HUES48 (cell line): ENCODE results near the gene SERPINA5.

Experiments
- H3K27ac ChIP-seq: one replicate; pipeline ENCODE4 v1.7.0; 2013; ENCODE audit warnings: low read depth, low read length, inconsistent platforms
- H3K27me3 ChIP-seq: 2 replicates; pipeline ENCODE4 v1.6.1; 2013; ENCODE audit warnings: mild to moderate bottlenecking, low read length; ENCODE audit not compliant: control insufficient read depth, insufficient read depth
- H3K36me3 ChIP-seq: 2 replicates; pipeline ENCODE4 v1.6.1; 2013; ENCODE audit warnings: low read length; ENCODE audit not compliant: control insufficient read depth, insufficient read depth
- H3K4me1 ChIP-seq: 2 replicates; pipeline ENCODE4 v1.6.1; 2013; ENCODE audit warnings: mild to moderate bottlenecking, low read length; ENCODE audit not compliant: control insufficient read depth, insufficient read depth
- H3K4me3 ChIP-seq: 2 replicates; pipeline ENCODE4 v1.5.1; 2013; ENCODE audit warnings: mild to moderate bottlenecking, low read depth, low read length
- H3K9ac ChIP-seq: 2 replicates; pipeline ENCODE4 v1.6.1; 2013; ENCODE audit warnings: mild to moderate bottlenecking, low read depth, low read length, moderate library complexity
- H3K9me3 ChIP-seq: 2 replicates; pipeline ENCODE4 v1.6.1; 2013; ENCODE audit warnings: low read length; ENCODE audit not compliant: control insufficient read depth, insufficient read depth

Gene SERPINA5

GRCh38 chr14:94593749-94594431 lies 12.7 kb downstream of the SERPINA5 start:
- Histone ChIP-seq H3K9ac (no peak overlapping the region), H3K4me3 (no peak overlapping the region), H3K4me1 (peaks cover 4% of the 10 kb centered on the region), H3K9me3 (0 out of 2 replicates have a peak, but pooled peaks cover 5% of the 10 kb centered on the region), H3K36me3 (no peaks in the 10 kb centered on the region), H3K27me3 (no peaks in the 10 kb centered on the region), H3K27ac (no peak overlapping the region)

- Histone ChIP-seq H3K27me3 (no peaks in the 10 kb centered on the region), H3K4me3 (no peak overlapping the region), H3K9ac (no peak overlapping the region), H3K27ac (no peak overlapping the region), H3K4me1 (peaks cover 8% of the 10 kb centered on the region), H3K36me3 (no peaks in the 10 kb centered on the region), H3K9me3 (0 out of 2 replicates have a peak, but pooled peaks cover 5% of the 10 kb centered on the region)
Observed at GRCh38 chr14:94594441-94594840, 13.2 kb downstream of the SERPINA5 start.

- Histone ChIP-seq H3K36me3 (no peaks in the 10 kb centered on the region), H3K27ac (no peak overlapping the region), H3K9me3 (0 out of 2 replicates have a peak, but pooled peaks cover under 1% of the 10 kb centered on the region), H3K4me1 (peaks cover 8% of the 10 kb centered on the region), H3K27me3 (no peaks in the 10 kb centered on the region), H3K4me3 (no peak overlapping the region), H3K9ac (no peak overlapping the region)
Observed at GRCh38 chr14:94595912-94596311, 14.7 kb downstream of the SERPINA5 start.

- no peak overlapping the region for H3K4me3 ChIP-seq
- no peaks in the 10 kb centered on the region for H3K36me3 ChIP-seq
- H3K9me3 ChIP-seq, result no peaks in the 10 kb centered on the region
- peaks cover 8% of the 10 kb centered on the region for H3K4me1 ChIP-seq
- H3K9ac ChIP-seq, result no peak overlapping the region
- H3K27ac ChIP-seq, result no peak overlapping the region
- H3K27me3 ChIP-seq, result no peaks in the 10 kb centered on the region
Observed at GRCh38 chr14:94596361-94596760, 15.1 kb downstream of the SERPINA5 start.

GRCh38 chr14:94597788-94598187 lies 16.6 kb downstream of the SERPINA5 start:
- no peak overlapping the region for H3K27ac ChIP-seq
- no peaks in the 10 kb centered on the region for H3K36me3 ChIP-seq
- peaks cover 8% of the 10 kb centered on the region for H3K4me1 ChIP-seq
- no peak overlapping the region for H3K4me3 ChIP-seq
- no peak overlapping the region for H3K9ac ChIP-seq
- H3K9me3 ChIP-seq, result no peaks in the 10 kb centered on the region
- no peaks in the 10 kb centered on the region for H3K27me3 ChIP-seq

GRCh38 chr14:94598506-94598815 lies 17.2 kb downstream of the SERPINA5 start:
- H3K27me3 ChIP-seq, result no peaks in the 10 kb centered on the region
- H3K36me3 ChIP-seq, result no peaks in the 10 kb centered on the region
- H3K4me3 ChIP-seq, result no peak overlapping the region
- no peaks in the 10 kb centered on the region for H3K9me3 ChIP-seq
- peak overlapping the region; percentile 63 for H3K27ac ChIP-seq
- no peak overlapping the region for H3K9ac ChIP-seq
- peaks cover 8% of the 10 kb centered on the region for H3K4me1 ChIP-seq

- Histone ChIP-seq H3K27me3 (no peaks in the 10 kb centered on the region), H3K4me3 (no peak overlapping the region), H3K27ac (peak overlapping the region; percentile 65), H3K9me3 (no peaks in the 10 kb centered on the region), H3K36me3 (no peaks in the 10 kb centered on the region), H3K9ac (no peak overlapping the region), H3K4me1 (peaks cover 8% of the 10 kb centered on the region)
Observed at GRCh38 chr14:94598816-94599655, 17.8 kb downstream of the SERPINA5 start.

- Histone ChIP-seq H3K9ac (no peak overlapping the region), H3K4me3 (no peak overlapping the region), H3K4me1 (peaks cover 8% of the 10 kb centered on the region), H3K9me3 (no peaks in the 10 kb centered on the region), H3K27me3 (no peaks in the 10 kb centered on the region), H3K27ac (peak overlapping the region; percentile 65), H3K36me3 (no peaks in the 10 kb centered on the region)
Observed at GRCh38 chr14:94599656-94600004, 18.4 kb downstream of the SERPINA5 start.

GRCh38 chr14:94600148-94600545 lies 18.9 kb downstream of the SERPINA5 start:
- H3K27ac ChIP-seq, result no peak overlapping the region
- H3K4me3 ChIP-seq, result no peak overlapping the region
- H3K36me3 ChIP-seq, result no peaks in the 10 kb centered on the region
- H3K9me3 ChIP-seq, result no peaks in the 10 kb centered on the region
- peaks cover 8% of the 10 kb centered on the region for H3K4me1 ChIP-seq
- no peaks in the 10 kb centered on the region for H3K27me3 ChIP-seq
- H3K9ac ChIP-seq, result no peak overlapping the region

- H3K36me3 ChIP-seq, result no peaks in the 10 kb centered on the region
- H3K27ac ChIP-seq, result no peak overlapping the region
- peaks cover 8% of the 10 kb centered on the region for H3K4me1 ChIP-seq
- no peak overlapping the region for H3K9ac ChIP-seq
- H3K4me3 ChIP-seq, result no peak overlapping the region
- H3K27me3 ChIP-seq, result no peaks in the 10 kb centered on the region
- no peaks in the 10 kb centered on the region for H3K9me3 ChIP-seq
Observed at GRCh38 chr14:94601884-94602391, 20.7 kb downstream of the SERPINA5 start.

- H3K27me3 ChIP-seq, result no peaks in the 10 kb centered on the region
- no peaks in the 10 kb centered on the region for H3K9me3 ChIP-seq
- H3K4me3 ChIP-seq, result no peak overlapping the region
- no peaks in the 10 kb centered on the region for H3K36me3 ChIP-seq
- H3K4me1 ChIP-seq, result peaks cover 8% of the 10 kb centered on the region
- H3K9ac ChIP-seq, result no peak overlapping the region
- H3K27ac ChIP-seq, result no peak overlapping the region
Observed at GRCh38 chr14:94602722-94603121, 21.5 kb downstream of the SERPINA5 start.
